Activated CD8-positive, alpha-beta memory T cell treated with anti-CD3 and anti-CD28 coated beads, Interleukin-2, amount 50 U/mL, for 1 hour (primary cell): Measurements from ENCODE around the gene CSNK1A1.
"Not testable (repeated sequence)": the region's sequence is repeated elsewhere in the genome, so short reads cannot be mapped to it uniquely, and the experiment has no call there.

Experiments
- DNase-seq: peaks from one replicate; pipeline ENCODE4 v3.0.0-alpha.2; 2020; ENCODE audit errors: extremely low read depth

The CSNK1A1 gene

GRCh38 chr5:149551227-149552037 is at the start of gene CSNK1A1:
Gene CSNK1A1 (minus strand): TSS chr5:149551439. CDS start chr5:149550964, 475 bp downstream.
- peak; percentile 95 for DNase-seq

- DNase-seq = no peak
Observed at GRCh38 chr5:149600932-149601331, 49.7 kb upstream of the CSNK1A1 start.

DNA sequence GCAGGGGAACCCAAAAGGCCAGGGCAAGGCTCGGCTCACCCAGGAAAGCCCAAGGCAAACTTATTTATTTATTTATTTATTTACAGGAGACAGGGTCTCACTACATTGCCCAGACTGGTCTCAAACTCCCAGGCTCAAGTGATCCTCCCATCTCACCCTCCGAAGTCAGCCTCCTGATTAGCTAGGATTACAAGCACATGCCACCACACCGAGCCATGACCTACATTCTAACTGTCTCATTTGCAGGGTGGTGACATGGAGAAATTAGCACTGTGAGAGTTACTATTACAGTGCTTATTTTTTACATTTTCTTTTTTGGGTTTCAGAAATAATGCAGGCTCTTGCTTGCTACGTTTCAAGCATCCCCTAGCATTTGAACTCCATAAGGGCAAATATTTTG is 48.1 kb upstream of the CSNK1A1 start:
- no peak for DNase-seq

DNA sequence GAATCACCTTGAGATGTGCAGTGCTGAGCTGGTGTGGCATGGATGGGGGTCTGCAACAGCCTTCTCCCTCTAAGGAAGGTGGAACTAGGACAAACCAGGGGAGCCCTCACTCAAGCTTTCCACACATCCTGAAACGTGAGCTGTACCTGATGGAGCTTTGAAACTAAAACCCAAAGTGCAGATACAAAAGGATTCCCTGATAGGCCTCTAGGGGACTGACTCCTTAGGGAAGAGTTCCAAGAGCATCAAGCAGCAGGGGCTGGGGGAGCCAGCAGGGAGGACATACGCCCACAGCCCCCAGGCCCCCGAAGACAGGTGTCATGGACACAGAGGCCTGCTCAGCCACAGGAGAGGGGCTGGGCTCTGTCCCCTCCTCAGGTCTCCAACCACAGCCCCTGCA is 47.7 kb upstream of the CSNK1A1 start:
- DNase-seq = no peak

DNA sequence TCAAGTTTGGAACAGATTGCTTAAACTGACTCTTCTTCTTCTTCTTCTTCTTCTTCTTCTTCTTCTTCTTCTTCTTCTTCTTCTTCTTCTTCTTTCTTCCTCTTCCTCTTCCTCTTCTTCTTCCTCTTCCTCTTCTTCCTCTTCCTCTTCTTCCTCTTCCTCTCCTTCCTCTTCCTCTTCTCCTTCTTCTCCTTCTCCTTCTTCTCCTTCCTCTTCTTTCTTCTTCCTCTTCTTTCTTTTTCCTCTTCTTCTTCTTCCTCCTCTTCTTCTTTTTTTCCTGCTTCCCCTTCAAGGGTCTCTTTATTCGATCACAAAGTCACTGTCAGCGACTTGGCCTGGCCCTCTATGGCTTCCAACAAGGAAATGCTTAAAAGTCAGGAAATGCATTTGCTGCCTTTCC is 47.0 kb upstream of the CSNK1A1 start:
- not testable (repeated sequence) for DNase-seq

DNA sequence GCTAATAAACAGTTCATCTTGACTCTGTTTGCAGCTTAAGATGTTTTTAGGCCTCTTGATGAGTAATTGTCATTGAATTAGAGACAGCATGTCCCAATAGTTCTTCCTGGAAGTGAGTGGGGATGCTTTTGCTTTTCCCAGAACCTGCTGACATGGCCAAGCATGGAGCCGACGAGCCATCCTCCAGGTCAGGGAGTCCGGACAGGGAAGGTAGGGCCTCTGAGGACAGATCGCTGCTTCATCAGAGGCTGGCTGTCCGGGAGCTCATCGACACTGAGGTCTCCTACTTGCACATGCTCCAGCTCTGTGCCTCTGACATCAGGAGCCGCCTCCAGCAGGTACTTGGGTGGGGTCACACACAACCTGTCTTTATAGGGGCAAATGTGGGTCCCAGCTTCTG is 46.4 kb upstream of the CSNK1A1 start:
- no peak for DNase-seq

GRCh38 chr5:149596712-149597111 is 45.5 kb upstream of the CSNK1A1 start:
- no peak for DNase-seq

DNA sequence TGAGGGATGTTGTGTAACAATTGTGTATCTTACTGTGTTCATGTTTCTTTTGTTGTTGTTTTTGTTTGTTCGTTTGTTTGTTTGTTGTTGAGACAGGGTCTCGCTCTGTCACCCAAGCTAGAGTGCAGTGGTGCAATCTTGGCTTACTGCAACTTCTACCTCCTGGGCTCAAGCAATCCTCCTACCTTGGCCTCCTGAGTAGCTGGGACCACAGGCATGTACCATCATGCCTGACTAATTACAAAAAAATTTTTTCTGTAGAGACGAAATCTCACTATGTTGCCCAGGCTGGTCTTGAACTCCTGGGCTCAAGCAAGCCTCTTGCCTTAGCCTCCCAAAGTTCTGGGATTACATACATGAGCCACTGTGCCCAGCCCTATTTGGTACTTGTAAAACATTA is 43.9 kb upstream of the CSNK1A1 start:
- DNase-seq = not testable (repeated sequence)

- no peak for DNase-seq
Observed at GRCh38 chr5:149594206-149594895, 43.1 kb upstream of the CSNK1A1 start.

GRCh38 chr5:149593370-149593769 is 42.1 kb upstream of the CSNK1A1 start:
- no peak for DNase-seq

GRCh38 chr5:149588936-149589335 is 37.7 kb upstream of the CSNK1A1 start:
- no peak for DNase-seq

DNA sequence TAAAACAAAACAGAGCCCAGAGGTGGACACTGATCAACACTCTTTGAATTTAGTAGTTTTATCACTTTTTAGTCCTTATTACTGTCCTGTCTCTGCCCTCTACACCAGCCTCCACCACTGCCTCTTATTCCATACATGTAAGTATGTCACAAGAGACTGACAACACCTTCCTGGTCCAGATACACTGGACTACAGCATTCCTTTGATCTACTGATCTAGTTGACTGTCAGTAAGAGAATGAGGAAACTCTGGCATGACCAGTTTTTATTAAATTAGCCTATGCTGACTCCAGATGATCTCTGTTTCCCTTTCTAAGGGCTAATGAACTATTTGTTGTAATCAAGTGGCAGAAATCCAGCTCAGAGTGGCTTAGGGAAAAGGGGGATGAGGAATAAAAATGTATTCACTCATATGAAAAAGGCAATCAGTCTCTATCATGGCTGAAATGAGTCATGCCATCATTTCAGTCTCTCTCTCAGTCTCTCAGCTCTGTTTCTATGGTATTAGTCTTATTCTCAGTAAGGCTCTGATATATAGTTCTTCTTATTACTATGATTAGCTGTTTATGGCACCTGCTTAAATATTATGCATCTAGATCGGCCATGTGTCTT is 35.6 kb upstream of the CSNK1A1 start:
- DNase-seq = no peak

- no peak for DNase-seq
Observed at GRCh38 chr5:149585910-149586309, 34.7 kb upstream of the CSNK1A1 start.

DNA sequence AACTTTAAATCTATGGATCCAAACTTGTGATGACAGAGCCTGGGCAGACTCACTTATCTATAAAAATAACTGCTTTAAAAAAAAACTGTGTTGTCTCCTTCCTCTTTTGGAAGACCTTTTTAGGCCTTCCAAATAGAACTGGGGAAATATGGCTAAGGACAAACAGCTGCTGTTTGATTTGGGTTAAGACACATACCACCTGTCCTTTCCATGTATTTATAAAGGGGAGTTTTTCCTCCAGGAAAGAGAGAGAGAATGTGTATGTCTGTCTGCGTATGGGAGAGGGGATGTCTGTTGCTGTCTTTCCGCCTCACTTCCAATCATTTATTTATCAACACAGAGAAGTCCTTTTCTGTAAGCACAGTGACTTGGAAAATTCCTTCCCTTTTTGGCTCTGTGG is 32.9 kb upstream of the CSNK1A1 start:
- no peak for DNase-seq

- no peak for DNase-seq
Observed at GRCh38 chr5:149583394-149583793, 32.2 kb upstream of the CSNK1A1 start.

- no peak for DNase-seq
Observed at GRCh38 chr5:149581931-149582768, 30.9 kb upstream of the CSNK1A1 start.

- DNase-seq = no peak
Observed at GRCh38 chr5:149581192-149581861, 30.1 kb upstream of the CSNK1A1 start, which contains the start of gene ARHGEF37. Gene ARHGEF37 (plus strand): TSS chr5:149581498. CDS start chr5:149597770, 16,272 bp downstream.

- no peak for DNase-seq
Observed at GRCh38 chr5:149580808-149581191, 29.6 kb upstream of the CSNK1A1 start.

DNA sequence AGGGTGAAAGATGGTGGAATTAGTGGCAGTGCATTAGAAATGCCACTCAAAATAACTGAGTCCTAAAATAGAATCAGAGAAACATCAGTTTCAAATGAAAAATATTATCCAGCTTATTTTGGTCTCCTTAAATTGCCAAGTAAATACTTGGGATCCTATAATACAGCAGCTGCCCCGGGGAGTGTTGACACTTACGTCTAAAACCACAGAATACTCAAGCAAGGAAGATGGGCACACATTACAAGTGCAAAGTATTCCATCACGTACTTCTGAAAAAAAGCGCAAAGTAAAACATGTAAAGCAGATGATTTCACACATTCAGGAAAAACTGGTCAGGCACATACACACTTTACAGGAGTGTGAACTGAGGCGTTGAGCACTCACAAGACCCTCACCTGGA is 27.7 kb upstream of the CSNK1A1 start:
- no peak for DNase-seq

DNA sequence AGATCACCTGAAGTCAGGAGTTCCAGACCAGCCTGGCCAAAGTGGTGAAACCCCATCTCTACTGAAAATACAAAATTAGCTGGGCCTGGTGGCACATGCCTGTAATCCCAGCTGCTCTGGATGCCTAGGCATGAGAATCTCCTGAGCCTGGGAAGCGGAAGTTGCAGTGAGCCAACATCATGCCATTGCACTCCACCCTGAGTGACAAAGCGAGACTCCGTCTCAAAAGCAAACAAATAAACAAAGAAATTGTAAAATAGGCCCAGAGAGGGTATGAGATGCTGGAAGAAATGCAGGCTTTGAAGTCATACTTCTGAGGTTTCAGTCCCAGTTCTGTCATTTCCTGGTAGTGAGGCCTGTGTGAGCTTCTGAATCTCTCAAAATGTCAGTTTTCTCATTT is 24.8 kb upstream of the CSNK1A1 start:
- DNase-seq = no peak

- DNase-seq = no peak
Observed at GRCh38 chr5:149575131-149575530, 23.9 kb upstream of the CSNK1A1 start.
